Superior temporal gyrus (tissue), 1 donor: ENCODE results near the gene HOXA10.
A peak's percentile ranks its signal among the peaks of the same experiment; 100 is the strongest.

Source experiments
- DNase-seq: peaks from one replicate; pipeline ENCODE4 v3.0.0-alpha.2; 2016; ENCODE audit errors: extremely low spot score

HOXA10 gene

GRCh38 chr7:27173956-27174873 lies at the start of gene HOXA10:
HOXA10 (minus strand) TSS chr7:27174320; CDS start chr7:27174306, 14 bp downstream.
- no peak for DNase-seq

DNA sequence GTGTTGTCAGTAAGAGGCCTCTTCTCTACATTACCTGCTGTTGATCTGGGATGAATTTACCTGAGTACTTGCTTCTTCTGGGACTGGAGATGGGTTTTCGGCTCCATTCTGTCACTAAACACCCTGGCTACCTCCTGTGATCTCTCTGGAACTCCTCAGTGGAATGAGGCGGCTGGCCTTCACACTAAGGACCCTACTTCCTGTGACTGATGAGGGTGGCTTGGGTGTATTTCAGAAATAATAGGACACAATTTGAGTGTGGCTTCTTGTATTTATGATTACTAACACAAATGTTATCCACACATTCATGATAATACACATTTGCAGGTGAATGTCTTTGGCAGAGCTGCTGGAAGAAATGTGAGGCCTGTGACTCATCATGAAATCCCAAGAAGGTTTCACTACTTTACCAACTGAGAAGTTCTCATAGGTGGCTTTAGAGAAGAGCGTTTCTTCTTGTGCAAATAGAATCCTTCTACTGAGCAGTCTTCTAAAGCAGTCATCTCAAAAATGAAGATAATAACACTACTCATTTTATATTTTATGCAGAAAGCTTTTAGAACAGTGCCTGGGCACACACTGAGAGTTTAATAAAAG lies 47.2 kb upstream of the HOXA10 start:
- DNase-seq: no peak

GRCh38 chr7:27220440-27220955 lies 46.4 kb upstream of the HOXA10 start:
- no peak for DNase-seq

- no peak for DNase-seq
These were observed 45.7 kb upstream of the HOXA10 start for GRCh38 chr7:27219821-27220220.

DNA sequence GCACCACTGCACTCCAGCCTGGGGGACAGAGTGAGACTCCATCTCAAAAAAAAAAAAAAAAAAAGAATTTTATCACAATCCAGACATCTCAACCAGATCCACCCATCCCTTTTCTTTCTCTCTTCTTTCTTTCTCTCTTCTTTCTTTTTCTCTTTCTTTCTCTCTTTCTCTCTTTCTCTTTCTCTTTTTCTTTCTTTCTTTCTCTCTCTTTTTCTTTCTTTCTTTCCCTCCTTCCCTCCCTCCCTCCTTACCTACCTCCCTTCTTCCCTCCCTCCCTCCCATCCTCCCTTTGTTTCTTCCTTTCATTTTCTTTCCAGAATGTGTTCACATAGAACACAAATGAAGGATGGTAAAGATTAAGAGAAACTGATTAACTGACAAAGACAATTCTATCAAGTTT lies 43.8 kb upstream of the HOXA10 start:
- no peak for DNase-seq

- no peak for DNase-seq
These were observed 41.2 kb upstream of the HOXA10 start for GRCh38 chr7:27215356-27215755.

DNA sequence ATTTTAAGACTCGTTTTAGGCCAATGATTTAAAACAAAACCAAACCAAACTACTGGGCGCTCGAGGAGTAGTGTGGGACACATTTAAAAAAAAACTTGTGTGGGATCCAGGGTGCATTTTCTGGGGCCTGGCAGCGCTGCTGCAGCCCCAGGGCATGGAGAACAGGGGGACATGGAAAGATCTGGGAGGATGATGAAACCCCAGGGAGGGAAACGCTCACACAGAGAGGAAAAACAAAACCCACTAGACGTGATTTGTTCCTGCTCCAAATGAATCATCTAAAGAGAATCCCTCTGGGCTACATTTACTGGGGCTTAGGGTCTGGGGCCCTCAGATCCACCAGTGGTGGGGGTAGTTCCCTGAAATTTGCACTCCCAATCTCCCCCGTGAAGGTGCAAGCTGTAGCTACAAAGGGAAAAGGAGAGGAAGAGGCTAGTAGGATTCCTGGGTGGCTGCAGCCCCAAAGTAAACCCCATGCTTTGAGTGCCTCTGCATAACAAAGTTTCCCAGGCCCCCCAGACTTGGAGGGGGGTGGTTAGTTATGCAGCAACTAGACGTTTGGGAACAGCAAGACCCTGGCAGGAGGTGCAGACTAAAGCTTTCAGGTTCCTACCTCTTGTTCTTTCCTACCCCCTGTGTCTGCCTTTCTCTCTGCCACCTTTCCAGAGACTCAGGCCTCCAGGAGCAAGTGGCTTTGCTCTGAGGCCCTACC lies 40.3 kb upstream of the HOXA10 start:
- no peak for DNase-seq

- DNase-seq: no peak
These were observed 39.5 kb upstream of the HOXA10 start for GRCh38 chr7:27213433-27214238.

- DNase-seq: no peak
These were observed 38.6 kb upstream of the HOXA10 start for GRCh38 chr7:27212497-27213432.

DNA sequence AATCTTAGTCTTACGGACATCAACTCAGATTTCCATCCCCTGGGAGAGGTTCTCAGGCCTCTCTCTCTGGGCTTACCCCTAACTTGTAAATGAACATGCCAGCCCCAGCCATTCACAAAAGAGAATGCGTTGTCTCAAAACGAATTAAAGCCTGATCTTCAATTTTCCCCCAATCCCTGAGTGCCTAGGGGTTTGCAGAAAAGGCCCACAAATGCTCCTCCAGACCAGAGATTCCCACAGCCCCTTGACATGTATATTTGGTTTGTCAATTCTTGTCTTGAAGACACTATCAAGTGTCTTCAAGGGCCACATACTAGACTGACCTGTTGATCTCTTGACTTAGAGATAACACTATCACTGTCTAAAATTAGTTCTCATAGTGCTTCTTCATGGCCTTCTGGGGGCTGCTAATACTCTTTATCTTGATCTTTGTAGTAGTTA lies 37.7 kb upstream of the HOXA10 start:
- no peak for DNase-seq

DNA sequence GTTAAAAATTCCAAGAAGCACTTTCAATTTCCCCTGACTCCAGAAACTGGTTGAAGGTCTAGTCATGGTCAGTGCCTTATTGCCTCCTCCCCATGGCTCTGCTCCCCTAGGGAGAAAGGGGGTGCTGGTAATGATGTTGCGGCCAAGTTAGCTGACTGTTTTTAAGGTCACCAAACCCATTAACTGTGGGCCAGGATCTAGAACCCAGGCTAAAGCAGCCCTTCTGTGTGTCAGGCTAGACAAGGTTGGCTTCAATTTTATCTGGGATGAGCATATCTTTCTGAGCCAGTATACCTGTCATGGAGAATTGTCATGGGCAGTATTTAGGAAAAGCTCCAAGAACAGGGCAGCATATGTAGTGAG lies 36.9 kb upstream of the HOXA10 start:
- no peak for DNase-seq

- DNase-seq: peak; percentile 45
These were observed 36.4 kb upstream of the HOXA10 start for GRCh38 chr7:27210441-27211083.

DNA sequence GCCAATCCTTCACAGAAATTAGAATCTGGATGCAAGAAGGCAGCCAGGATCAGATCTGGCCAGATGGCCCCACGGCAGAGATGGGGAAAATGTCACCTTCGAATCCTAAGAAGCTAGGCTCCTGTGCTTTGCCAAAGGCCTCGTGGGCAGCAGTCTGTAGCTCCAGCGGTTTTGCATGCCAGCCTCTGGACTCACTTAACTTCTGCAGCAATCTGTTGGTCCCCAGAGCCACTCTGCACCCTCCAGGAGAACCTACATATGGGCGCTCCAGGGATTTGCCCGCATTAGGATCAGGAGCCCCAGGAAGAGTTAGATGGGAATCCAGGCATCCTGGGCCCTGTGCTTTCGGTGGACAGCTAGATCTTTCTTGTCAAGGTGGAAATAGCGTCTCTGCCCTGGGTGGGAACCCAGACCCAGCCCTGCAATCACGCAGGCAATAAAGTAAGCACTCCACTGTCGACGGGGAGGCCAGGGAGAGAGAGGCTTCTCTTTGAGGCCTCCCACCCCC lies 35.9 kb upstream of the HOXA10 start:
- no peak for DNase-seq

DNA sequence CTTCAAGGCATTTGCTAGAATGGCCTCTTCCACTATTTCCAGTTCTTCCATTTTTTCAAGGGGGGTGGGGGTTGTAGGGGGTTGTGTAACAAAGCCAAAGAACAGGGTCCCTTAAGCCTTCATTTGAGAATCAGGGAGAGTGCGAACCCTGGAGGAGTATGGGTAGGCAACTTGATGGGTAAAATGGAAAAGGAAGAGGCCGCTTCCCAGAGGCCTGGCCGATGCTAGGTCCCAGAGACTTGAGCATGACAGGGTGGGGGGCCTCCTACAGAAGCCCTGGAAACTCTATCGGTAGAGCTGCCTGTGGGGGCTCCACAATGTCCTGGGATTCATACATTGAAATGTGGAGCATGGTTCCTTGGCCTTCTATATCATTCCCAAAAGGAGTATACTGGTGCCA lies 34.9 kb upstream of the HOXA10 start:
- no peak for DNase-seq

- DNase-seq: no peak
These were observed 33.3 kb upstream of the HOXA10 start for GRCh38 chr7:27207348-27207985.

DNA sequence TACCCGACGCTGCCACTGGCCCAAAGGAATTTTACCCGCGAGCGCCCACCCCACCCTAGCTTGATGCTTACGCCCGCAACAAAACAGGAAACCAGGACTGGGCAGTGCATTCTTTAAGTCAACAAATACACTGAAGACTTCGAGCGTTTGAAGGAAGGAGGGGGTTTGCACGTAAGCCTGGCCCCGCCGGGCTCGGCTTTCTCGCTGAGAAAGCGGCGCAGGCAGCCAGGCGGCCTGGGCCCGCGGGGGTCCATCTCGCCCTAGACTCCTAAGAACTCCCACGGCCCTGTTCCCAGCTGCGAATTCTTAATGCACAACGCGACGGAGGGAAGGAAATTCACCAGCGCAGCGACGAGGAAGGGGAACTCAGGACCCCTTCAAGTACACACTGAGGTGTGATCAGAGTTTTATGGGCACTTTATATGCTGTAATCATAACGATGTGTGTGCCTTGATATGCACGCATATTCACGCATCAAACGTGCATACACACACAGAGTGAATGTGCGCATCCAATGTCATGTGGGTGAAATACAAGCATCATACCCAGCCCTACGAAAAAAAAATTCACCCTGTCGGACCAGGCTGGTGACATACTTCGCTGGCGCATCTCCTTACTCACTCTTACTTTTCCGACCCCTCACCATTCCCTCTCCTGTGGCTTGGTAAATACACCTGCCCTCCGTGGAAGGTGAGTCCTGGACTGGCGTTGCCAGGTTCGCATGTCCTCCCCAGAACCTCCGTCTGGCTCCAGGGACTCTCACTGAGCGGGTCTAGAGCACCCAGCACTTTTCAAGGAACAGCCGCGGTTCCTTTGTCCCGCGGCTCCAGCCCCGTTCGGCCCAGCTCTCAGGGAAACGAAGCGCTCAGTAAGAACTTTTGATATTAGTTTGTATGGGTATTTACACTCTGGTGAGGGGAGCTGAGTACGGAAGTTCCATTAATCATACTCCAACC lies 31.5 kb upstream of the HOXA10 start:
- DNase-seq: no peak

- no peak for DNase-seq
These were observed 30.8 kb upstream of the HOXA10 start for GRCh38 chr7:27204851-27205322.
